Eye (tissue), 1 donor: Measurements from ENCODE around the gene PPP6R2.
A peak's percentile ranks its signal among the peaks of the same experiment; 100 is the strongest.

Experiments
- DNase-seq: peaks from one replicate; pipeline ENCODE4 v3.0.0-alpha.2; 2015

The PPP6R2 gene, protein sequence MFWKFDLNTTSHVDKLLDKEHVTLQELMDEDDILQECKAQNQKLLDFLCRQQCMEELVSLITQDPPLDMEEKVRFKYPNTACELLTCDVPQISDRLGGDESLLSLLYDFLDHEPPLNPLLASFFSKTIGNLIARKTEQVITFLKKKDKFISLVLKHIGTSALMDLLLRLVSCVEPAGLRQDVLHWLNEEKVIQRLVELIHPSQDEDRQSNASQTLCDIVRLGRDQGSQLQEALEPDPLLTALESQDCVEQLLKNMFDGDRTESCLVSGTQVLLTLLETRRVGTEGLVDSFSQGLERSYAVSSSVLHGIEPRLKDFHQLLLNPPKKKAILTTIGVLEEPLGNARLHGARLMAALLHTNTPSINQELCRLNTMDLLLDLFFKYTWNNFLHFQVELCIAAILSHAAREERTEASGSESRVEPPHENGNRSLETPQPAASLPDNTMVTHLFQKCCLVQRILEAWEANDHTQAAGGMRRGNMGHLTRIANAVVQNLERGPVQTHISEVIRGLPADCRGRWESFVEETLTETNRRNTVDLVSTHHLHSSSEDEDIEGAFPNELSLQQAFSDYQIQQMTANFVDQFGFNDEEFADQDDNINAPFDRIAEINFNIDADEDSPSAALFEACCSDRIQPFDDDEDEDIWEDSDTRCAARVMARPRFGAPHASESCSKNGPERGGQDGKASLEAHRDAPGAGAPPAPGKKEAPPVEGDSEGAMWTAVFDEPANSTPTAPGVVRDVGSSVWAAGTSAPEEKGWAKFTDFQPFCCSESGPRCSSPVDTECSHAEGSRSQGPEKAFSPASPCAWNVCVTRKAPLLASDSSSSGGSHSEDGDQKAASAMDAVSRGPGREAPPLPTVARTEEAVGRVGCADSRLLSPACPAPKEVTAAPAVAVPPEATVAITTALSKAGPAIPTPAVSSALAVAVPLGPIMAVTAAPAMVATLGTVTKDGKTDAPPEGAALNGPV

DNA sequence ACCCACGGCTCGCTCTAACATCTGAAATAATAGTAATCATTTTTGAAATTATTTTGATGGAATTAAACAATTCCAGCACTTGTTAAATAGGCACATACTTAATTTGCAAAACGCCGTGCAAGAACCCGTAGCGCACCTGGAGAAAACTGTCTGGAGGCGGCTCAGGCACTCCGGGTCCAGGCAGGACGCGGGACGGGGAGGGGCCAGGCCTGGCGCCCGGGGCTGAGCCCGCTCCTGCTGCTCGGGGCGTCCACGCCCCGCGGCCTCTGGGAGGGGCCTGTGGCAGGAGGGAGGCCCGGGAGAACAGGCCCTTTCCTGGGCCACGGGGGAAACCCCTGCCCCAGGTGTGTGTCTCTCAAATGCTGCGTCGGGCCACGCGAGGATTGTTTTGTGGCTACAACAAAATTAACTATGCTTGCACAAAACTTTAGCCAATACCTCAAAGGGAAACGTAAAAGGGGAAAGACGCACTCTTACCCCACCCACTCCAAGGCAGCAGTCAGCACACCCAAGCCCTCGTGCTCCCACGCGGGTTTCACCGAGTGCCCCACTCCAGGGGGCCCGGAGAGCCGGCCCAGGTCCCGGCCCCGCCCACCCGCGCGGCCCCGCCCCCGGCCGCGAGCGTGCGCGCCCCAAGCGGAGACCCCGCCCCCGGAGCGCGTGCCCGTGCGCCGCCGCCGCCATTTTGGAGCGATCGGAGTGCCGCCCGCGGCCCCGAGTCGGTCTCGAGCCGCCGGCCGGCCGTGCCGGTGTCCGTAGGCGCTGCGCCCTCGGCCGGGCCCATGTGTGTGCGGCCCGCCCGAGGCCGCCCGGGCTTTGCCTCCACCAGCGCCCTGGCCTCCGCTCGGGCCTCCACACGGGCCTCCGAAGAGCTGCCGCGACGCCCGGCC is at the start of gene PPP6R2:
PPP6R2 (plus strand) TSS at position 677 of the 890 bp plus-strand sequence. CDS start 50,582 bp downstream, outside the sequence.
- DNase-seq, result peak; percentile 89

DNA sequence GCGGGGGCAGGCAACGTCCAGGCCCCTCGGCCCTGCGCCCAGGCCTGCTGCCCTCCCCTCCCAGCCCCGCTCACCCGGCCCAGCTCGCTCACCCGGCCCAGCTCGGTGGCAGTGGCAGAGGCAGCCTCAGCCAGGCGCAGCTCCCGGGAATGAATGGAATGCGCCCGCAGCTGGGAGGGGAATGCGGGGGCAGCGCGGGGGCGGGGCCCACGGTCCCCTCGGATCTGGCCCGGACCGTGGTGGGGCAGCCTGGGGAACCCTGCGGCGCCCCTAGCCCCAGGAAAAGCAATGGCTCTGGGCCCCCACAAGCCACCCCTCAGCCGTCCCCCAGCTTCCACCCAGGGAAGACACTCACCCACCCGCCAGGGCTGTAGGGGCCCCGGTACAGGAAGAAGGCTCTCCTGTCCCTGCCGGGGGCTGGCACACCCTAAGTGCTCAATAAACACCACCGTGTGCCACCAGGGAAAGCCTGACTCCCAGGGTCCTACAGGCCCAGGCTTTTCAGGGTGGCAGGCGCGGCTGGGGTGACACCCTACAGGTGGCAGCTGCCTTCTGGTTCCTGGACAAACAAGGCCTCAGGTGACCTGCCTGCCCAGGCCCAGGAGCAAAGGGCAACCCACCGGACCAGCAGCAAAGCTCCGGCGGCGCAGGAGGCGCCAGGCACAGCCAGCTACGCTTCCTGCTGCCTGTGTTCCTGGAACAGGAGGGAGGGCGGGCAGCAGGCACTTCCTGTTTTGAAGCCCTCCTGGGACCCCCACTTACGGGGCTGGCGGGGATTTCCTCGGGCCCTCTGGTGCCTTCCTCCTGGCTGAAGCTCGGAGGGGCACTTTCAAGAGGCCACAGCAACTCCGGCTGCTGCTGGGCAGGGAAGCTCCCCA is 49.4 kb upstream of the PPP6R2 start:
- DNase-seq, result peak; percentile 85

DNA sequence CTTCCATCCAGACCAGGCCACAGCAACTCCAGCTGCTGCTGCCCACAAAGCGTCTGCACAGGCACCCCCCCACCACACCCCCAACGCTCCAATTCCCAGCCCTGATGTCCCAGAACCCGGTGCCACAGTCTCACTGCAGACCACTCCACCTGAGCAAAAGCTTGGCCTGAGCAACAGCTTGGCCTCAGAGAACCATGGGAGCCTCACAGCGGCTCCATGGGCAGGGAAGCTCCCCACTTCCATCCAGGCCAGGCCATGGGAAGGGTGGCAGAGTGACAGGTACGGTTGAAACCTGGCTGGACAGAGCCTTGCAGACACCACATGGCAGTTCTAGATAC is 48.8 kb upstream of the PPP6R2 start:
- DNase-seq, result no peak

DNA sequence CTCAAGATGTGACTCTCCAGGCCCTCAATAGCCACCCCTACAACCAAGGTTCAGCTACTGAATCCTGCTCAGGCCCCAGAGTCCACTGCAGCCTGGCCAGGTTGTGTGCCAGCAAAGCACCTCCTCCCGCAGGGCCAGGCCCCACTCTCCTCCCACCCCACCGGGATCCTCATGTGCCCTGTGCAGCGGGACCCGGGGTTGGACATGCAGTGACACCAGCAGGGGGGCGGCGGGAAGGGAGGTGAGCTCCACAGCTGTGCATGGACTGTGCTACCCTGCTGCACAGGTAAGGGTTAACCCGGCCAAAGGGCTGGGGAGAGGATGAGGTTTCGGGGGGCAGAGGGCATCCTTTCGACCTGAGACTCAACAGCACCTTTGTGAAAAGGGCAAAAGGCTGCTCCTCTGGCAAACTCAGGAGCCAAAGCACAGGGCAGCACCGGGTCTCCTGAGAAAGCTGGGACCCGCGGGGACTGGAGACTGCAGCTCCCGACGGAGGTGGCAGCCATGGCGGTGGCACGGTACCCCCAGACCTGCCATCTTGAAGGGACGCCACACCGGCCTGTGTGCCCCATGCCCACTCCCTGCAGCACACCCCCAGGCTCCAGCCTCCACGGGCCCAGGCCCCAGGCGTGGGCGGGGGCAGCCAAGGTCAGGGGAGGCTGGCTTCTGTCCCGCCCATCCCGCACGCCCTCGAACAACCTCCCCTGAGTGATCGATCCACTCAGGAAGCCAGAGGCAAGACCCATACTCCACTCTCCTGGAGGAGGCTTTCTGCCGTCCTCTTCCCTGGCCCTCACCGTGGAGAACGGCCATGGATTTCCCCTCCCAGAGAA is 46.3 kb upstream of the PPP6R2 start:
- DNase-seq, result no peak

DNA sequence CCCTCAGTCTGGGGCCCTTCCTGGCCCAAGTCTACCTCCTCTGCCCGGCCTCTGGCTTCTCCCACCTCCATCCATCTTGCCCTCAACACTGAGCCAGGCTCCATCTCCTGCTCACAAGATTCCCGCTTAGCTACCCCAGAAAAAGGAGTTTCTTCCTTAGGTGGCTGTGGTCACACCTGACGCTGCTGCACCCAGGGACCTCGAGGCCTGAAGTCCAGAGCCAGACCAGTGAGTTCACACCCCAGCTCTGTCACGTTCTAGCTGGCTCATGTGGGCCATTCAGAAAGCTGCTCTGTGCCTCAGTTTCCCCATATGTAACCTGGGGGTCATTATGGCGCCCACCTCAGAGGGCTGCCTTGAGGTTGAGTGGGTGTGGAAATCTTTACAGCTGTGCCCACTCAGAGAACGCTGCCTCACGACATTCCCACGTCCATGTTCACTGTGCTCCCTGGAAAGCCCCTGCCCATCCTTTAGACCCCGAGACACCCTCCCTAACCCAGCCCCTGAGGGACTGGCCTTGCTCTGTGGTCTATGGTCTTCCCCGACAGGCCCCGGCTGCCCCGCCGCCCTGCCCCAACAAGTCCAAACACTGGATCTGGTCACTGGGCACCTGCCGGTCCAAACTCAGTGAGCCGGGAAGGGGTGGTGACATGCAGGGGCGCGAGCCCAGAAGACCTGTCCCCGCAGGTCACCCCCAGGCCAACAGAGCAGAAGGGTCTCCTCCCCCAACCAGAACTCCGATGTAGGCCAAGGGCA is 45.4 kb upstream of the PPP6R2 start:
- DNase-seq, result no peak

DNA sequence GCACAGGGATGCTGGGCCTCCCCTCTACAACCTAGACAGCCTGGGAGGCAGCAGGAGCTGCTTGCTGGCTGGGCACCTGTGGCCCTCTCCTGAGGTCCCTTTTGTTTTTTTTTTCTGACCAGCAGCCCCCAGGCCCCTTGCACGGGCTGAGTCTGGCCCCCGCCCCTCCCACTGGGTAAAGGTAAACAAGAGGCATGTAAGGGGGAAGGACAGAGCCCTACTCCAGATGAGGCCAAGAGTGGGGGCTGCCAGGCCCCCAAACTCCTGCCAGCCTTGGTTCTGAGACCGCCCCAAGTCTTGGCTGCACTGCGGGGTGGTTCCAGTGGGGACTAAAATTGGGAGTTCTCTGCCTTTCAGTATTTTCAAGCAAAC is 44.9 kb upstream of the PPP6R2 start:
- no peak for DNase-seq

DNA sequence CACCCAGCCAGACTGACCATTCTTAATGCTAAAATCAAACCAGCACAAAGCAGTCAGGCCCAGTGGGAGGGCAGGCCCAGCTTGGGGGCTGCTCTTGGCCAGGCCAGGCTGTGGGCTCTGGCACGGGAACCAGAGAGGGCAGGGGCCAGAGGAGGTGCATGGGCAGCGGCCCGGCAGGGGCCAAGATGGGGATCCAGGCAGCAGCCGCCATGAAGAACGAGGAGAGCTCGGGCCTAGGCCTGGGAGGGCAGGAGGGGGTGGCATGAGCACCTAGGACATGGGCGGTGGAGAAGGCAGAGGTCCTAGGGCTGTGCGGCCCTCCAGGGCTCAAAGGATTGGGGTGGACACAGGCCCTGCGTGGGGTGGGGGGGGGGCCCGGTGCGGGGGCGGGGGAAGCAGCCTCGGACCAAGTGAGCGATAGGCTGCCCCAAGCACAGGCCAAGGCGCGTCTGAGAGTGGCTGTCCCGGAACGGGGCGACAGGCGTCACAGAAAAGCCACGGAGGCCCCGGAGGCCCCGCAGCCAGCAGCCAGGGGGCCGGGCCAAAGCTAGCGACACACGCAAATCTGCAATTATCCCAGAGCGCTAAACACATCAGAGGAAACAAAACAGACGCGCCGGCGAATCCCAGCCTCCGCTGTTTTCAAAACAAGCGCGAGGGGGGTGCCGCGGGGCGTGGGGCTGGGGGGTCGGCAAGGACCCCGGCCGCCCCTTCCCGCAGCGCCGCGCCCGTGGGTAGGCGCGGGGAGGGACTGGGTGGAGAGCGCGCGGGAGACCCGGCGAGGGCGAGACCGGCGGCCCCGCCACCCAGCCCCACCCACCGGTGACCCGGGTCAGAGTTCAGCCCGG is 44.0 kb upstream of the PPP6R2 start:
- peak; percentile 56 for DNase-seq

DNA sequence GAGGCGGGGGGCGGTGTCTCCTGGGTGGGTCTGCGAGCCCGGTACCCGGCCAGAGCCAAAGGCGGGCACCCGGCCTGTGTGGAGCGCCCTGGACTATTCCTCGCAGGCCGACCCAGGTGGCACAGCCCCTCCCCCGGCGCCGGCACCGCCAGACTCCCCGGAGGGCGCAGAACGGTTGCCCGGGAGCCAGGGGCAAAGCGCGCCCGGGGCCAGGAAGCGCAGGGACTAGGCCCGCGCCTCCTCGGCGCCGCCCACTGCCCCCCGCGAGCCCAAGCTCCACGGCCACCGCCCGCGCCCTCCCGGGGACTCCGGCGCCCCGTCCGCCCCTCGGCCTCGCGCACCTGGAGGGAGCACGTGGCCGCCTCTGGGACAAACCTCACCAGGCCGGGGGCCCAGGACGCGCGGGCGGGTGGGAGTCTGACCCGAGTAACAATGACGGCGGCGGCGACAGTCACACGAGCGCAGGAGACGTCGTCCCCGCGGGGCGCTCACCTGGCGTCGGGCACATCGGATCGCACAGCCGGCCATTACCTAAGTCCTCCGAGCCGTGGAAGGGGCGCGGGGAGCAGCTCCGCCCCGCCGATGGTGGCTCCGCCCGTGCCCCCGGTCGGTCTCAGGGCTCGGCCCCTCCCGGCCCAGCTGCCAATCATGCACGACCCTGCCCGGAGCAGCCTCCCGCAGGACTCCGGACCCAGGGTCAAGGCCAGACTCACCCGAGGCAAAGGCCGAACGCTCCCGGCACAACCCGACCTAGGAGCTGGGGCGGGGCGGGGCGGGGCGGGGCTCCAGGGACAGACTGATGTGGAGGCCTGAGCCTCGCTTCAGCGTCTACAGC is 43.1 kb upstream of the PPP6R2 start:
- DNase-seq, result peak; percentile 59

DNA sequence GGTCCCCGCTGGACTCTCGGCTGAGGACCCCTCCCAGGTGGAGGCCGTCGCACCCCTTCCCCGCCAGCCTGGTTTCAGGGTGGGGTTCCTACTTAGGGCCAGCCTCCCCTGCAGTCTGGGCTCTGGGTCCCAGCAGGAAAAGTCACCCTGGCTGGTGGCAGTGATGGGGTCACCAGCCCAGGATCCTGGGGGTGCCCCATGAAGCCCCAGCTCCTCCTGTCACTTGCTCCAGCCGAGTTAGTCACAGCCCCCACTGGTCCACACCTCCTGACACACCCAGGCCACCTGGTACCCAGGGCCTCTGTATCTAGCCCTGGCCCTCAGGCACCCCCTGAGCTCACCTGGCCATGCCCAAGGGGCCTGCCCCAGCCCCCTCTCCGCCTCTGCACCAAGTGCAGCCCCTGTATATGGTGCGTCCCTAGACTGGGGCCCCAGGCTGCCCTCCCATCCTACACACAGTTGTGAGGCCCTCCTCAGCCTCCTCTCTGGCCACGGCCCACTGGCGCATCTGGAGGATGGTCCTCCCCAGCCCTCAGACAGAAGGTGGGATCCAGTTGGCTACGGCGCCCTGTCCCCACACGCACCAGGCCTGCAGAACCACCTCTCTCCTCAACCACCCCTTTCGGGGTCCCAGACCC is 42.4 kb upstream of the PPP6R2 start:
- no peak for DNase-seq

DNA sequence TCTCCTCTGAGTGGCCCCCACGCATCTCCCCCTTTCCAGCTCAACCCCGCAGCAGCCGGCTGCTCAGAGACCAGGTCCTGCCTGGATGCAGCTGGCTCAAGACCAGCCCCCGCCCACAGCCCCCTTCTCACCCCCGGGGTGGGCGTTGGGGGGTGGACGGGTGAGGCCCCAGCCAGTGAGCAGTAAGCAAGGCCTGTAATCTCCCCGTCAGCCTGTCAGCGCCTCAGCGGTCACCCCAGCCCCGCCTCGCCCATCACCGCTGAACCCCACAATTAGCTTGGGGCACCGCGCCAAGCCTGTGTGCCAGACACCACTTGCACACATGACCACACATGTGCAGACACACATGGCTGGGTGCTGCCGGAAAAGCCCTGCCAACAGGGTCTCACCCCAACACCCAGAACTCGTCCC is 41.5 kb upstream of the PPP6R2 start:
- peak; percentile 45 for DNase-seq

DNA sequence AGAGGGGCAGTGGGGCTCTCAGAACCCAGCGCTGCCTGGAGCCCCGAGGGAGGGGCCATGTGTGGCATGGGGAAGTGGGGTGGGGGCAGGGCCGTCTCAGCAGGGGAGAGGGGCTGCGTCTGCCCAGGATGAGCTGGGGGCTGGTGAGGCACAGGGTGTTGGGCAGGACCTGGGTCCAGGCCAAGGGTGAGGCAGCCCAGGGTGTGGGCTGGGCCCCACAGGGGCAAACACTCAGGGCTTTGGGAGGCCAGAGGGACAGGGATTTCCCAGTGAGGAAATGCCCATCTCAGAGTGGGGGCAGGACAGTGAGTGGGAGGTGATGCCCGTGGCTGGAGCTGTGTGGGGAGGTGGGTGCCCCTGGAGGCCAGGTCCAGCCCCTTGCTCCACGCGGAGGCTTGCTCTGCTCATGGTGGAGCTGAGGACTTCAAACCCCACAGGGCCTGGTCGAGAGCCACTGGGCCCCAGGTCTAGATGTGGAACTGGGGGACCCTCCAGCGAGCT is 41.0 kb upstream of the PPP6R2 start:
- DNase-seq, result no peak

DNA sequence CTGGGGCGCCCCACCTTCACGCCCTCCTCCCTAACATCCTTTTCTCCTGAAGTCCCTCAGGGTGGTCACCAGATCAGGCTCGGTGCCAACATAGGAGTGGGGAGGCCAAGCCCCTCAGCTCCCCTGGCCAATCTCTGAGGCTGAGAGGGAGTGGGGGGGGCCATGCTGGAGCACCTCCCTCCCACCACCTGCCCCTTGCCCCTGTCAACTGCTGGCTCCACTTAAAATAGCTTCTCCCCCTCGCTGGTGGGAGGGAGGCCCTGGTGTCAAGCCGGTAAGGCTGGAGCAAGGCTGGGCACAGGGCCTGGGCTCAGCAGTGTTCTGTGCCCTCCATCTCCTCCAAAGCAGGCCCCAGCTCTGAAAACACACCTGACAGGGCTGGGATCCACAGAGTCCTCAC is 40.6 kb upstream of the PPP6R2 start:
- DNase-seq, result peak; percentile 42

DNA sequence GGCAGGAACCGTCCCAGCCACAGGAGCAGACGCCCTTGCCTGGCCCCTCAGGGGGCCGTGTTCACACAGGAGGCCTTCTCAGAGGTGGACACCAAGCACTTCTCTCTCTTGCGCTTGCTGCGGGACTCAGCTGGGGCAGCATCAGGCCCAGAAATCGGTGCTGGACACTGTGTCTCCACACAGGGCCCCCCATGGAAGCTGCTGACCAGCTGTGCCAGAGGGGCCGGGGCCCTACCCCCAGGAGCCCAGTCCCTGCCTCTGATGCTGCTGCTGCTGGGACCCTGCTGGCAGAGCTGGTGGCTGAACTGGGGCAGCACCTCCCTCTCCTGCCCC is 39.6 kb upstream of the PPP6R2 start:
- no peak for DNase-seq

DNA sequence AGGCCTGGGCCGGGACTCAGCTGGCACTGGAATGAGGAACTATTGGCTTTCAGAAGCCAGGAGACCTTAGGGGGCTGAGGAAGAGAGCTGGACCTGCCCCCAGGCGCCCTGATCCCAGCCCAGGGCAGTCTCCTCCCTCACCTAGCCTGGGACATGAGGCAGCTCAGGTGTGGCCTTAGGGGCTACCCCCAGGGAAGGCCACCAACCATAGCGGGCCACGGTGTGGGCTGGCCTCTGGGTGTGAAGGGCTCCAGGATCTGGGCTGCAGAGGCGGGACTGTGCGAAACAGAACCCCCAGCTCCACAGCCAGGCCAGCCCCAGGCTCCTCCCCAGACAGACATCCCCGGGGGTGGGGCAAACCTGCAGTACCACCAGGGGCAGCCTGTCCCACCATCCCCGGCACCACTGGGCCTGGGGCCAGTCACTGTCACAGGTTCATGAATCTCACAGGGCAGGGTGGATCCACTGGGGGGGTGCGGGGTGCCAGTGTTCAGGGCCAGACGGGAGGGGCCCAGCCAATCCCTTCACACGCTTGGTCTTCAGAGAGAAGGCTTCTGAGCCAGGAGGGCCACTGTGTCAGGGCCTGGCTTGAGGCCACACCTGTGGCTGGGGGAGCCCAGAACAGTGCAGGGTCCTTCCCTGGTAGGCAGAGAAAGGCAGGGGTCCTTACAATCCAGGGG is 39.1 kb upstream of the PPP6R2 start:
- DNase-seq, result no peak

DNA sequence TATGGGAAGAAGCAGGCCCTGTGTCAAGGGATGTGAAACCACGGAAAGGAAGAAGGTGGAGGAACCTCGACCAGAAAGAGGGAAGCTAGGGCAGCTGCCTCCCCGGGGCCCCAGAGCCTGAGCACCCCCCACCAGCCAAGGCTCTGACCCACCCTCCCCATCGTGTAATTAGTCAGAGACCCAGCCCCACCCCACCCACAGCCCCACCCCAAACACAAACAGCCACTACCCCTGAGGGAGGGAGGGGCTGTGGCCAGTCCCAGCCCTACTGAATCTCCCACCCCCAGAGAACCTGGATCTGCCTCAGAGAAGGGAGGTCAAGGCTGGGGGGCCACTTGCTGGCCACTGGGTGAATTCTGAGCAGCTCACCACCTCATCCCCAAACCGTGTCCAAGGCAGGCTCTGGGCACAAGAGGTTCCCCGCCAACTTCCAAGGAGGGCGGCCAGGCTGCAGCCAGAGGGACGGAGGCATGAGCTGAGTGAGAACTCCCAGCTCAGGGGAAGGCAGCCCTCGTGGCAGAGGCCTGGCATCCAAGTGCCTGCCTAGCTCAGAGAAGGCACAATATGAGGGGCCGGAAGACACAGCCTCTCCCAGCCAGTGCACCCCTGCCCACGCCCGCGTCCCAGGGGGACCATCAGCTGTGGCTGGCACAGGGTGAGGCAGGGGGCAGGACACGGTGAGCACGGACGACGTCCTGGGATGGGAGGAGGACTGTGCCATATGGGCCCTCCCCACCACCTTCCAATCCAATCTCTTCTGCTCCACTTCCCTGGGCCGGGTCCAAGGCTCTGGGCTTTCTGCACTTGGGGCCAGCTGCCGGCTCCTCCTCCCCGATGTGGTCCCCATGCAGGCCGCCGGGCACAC is 38.4 kb upstream of the PPP6R2 start:
- no peak for DNase-seq

DNA sequence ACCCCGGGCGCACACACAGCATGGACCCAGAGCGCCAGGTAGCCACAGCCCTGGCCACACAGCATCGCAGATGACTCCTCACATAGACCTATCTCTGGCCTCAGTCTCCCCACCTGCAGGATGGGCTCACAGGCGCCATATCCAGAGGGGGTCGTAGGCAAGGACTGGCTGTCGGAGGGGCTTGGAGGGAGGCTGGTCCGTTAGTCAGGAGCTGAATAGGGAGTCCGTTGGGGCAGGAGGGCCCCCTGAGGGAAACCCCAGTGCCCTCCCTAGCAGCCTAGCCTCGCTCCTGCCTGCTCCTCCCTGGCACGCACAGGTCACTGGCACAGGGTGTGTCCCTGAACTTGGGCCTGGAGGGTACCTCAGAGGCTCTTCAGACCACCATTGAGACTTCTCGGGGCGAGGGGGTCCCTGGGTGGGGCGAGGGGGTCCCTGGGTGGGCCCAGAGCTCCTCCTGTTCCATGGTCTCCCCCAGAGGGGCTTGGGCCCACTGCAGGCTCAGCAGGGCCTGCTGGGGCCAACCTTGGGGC is 37.7 kb upstream of the PPP6R2 start:
- DNase-seq, result no peak
